K562 (cell line): ENCODE results near the gene ESPL1. TPM values are rescaled to one million over a fixed set of nuclear protein-coding genes. Genes with fewer than 3 reads are reported as not detected.

ENCODE experiments used
- ARNT ChIP-seq, 2 experiments: fragments of 450-650 bp; IDR thresholded peaks; 2 replicates each; pipeline ENCODE4 v1.6.1; 2016; ENCODE audit warnings: mild to moderate bottlenecking in 1 of 2
- DACH1 ChIP-seq: fragments of 450-650 bp; IDR thresholded peaks from 2 replicates; pipeline ENCODE4 v1.6.1; 2018; ENCODE audit not compliant: partially characterized antibody
- FOSL1 ChIP-seq: fragments of 200-800 bp; sonication (Bioruptor generic); conservative IDR thresholded peaks from 2 replicates; pipeline ENCODE4 v1.6.1; 2016; ENCODE audit warnings: missing genetic modification characterization, missing compliant biosample characterization
- IRF2 ChIP-seq: sonication (generic); formaldehyde crosslinking; IDR thresholded peaks from 2 replicates; pipeline ENCODE4 v1.8.1; 2022; ENCODE audit warnings: mild to moderate bottlenecking, missing genetic modification reagents
- MYNN ChIP-seq, 2 experiments: sonication (generic); formaldehyde crosslinking in 1 of 2; IDR thresholded peaks; 2 replicates each; pipeline versions ENCODE4 v1.5.0 to v1.6.1; 2016 to 2020; ENCODE audit warnings: antibody characterized with exemption in 1 of 2, missing genetic modification reagents in 1 of 2
- NFE2 ChIP-seq: IDR thresholded peaks from 2 replicates; pipeline ENCODE4 v1.6.1; 2014; ENCODE audit warnings: antibody characterized with exemption, low read depth
- NR2C2 ChIP-seq, 2 experiments: fragments of 200-800 bp in 1 of 2; sonication (Bioruptor generic) in 1 of 2; sonication (generic) in 1 of 2; formaldehyde crosslinking in 1 of 2; IDR thresholded peaks; 2 replicates each; pipeline versions ENCODE4 v1.6.1 to v1.8.0; 2016 to 2022; ENCODE audit warnings: mild to moderate bottlenecking in 1 of 2, missing compliant biosample characterization in 1 of 2, missing genetic modification characterization in 1 of 2, missing genetic modification reagents in 1 of 2
- PREB ChIP-seq: sonication (generic); formaldehyde crosslinking; IDR thresholded peaks from 2 replicates; pipeline ENCODE4 v1.8.1; 2023; ENCODE audit warnings: mild to moderate bottlenecking, missing genetic modification reagents
- SAP30 ChIP-seq: fragments of 200-600 bp; sonication (generic); IDR thresholded peaks from 2 replicates; pipeline ENCODE4 v1.6.1; 2012; ENCODE audit warnings: borderline replicate concordance, low read depth, mild to moderate bottlenecking, moderate library complexity, low read length, control low read depth, inconsistent platforms; ENCODE audit not compliant: insufficient read depth, poor library complexity, severe bottlenecking
- SIRT6 ChIP-seq: IDR thresholded peaks from one replicate; pipeline ENCODE4 v1.6.1; 2012; ENCODE audit warnings: low read depth, mild to moderate bottlenecking, control low read depth, inconsistent platforms, low read length, moderate library complexity
- TAF1 ChIP-seq: IDR thresholded peaks from 2 replicates; pipeline ENCODE4 v1.6.1; 2011; ENCODE audit warnings: mild to moderate bottlenecking, low read length, moderate library complexity; ENCODE audit not compliant: insufficient read depth, control insufficient read depth, severe bottlenecking; ENCODE audit errors: extremely low read depth
- polyA plus RNA-seq, 8 experiments: library from polyadenylated mRNA; depleted of rRNA in 4 of 8; stranded (reverse) in 5 of 8; unstranded in 3 of 8; fragments of >200 nt; fragmentation: Nextera tagmentation in 2 of 8; fragmentation: Illumina TruSeq in 1 of 8; extraction: Ambion mirVana in 2 of 8; extraction: Trizol in 1 of 8; gene quantifications; 2 replicates each; pipeline versions ENCODE4 v1.2.1 to v1.2.3, GENCODE V29; 2011 to 2014; ENCODE audit warnings: inconsistent platforms in 1 of 8, missing spikeins in 1 of 8
- total RNA-seq, 7 experiments: library from RNA; depleted of rRNA in 6 of 7; stranded (reverse); fragments of >200 nt in 6 of 7; fragmentation: Illumina TruSeq in 2 of 7; extraction: Trizol in 2 of 7; gene quantifications; 2 replicates each; pipeline versions ENCODE4 v1.2.1 to v1.2.3, GENCODE V29; 2011 to 2021; ENCODE audit warnings: low replicate concordance in 1 of 7
- TF ChIP-seq, protein P1 (sequence below): sonication (generic); formaldehyde crosslinking; IDR thresholded peaks from 2 replicates; pipeline ENCODE4 v1.8.0; 2023; ENCODE audit warnings: mild to moderate bottlenecking, missing genetic modification reagents
- TF ChIP-seq, protein P2 (sequence below): sonication (generic); formaldehyde crosslinking; IDR thresholded peaks from 2 replicates; pipeline ENCODE4 v1.8.0; 2022; ENCODE audit warnings: mild to moderate bottlenecking, missing genetic modification reagents, borderline replicate concordance
- TF ChIP-seq, protein P3 (sequence below): sonication (generic); IDR thresholded peaks from 2 replicates; pipeline ENCODE4 v1.6.1; 2016
- TF ChIP-seq, protein P4 (sequence below): fragments of 450-650 bp; IDR thresholded peaks from 2 replicates; pipeline ENCODE4 v1.6.1; 2016; ENCODE audit warnings: antibody characterized with exemption

The ESPL1 gene
- total and polyA plus RNA-seq, 9 of the 15 experiments (the other 6 are each of a cell fraction or from before 2014, with no cell fraction given): 1.2 to 55.0 (median 18.7) TPM

DNA sequence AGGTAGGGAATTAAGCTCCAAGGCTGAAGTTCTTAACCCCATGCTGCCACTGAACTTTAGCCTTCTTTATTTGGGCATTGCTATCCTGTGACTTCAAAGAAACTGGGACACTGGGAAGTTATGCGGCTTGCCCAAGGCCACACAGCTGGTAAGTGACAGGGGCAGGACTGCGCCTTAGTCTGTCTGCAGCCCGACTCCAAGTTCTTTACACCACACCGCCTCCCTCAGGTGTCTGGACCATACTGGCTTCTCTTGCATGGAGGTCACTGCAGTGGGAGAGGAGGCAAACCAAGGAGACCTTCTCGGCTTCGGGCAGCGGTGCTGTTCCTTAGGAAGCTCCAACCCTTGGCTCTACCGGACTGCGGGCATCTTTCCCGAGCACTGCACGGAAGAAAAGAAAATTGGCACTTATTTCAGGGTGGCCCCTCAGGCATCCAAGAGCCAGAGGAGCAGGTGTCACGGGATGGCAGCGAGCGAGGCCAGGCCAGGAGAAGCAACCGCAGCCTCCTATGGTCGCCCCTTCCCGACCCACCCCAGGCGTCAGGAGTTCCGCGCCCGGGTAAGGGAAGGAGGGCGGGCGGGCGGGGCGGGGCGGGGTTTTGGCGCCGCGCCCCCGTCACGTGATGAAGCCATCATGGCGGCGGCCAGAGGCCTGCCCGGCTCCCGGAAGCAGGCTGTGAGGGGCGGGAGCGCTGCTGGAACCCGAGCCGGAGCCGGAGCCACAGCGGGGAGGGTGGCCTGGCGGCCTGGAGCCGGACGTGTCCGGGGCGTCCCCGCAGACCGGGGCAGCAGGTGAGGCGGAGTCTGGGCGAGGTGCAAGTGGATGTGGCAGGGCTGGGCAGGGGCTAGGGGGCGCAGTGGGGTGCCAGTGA, 16.4 kb upstream of the ESPL1 start (continued):
- TF ChIP-seq, protein P1, sequence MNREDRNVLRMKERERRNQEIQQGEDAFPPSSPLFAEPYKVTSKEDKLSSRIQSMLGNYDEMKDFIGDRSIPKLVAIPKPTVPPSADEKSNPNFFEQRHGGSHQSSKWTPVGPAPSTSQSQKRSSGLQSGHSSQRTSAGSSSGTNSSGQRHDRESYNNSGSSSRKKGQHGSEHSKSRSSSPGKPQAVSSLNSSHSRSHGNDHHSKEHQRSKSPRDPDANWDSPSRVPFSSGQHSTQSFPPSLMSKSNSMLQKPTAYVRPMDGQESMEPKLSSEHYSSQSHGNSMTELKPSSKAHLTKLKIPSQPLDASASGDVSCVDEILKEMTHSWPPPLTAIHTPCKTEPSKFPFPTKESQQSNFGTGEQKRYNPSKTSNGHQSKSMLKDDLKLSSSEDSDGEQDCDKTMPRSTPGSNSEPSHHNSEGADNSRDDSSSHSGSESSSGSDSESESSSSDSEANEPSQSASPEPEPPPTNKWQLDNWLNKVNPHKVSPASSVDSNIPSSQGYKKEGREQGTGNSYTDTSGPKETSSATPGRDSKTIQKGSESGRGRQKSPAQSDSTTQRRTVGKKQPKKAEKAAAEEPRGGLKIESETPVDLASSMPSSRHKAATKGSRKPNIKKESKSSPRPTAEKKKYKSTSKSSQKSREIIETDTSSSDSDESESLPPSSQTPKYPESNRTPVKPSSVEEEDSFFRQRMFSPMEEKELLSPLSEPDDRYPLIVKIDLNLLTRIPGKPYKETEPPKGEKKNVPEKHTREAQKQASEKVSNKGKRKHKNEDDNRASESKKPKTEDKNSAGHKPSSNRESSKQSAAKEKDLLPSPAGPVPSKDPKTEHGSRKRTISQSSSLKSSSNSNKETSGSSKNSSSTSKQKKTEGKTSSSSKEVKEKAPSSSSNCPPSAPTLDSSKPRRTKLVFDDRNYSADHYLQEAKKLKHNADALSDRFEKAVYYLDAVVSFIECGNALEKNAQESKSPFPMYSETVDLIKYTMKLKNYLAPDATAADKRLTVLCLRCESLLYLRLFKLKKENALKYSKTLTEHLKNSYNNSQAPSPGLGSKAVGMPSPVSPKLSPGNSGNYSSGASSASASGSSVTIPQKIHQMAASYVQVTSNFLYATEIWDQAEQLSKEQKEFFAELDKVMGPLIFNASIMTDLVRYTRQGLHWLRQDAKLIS (CRISPR knock-in tag): no peak
- TF ChIP-seq TAF1: peak; percentile 68
- TF ChIP-seq, protein P2, sequence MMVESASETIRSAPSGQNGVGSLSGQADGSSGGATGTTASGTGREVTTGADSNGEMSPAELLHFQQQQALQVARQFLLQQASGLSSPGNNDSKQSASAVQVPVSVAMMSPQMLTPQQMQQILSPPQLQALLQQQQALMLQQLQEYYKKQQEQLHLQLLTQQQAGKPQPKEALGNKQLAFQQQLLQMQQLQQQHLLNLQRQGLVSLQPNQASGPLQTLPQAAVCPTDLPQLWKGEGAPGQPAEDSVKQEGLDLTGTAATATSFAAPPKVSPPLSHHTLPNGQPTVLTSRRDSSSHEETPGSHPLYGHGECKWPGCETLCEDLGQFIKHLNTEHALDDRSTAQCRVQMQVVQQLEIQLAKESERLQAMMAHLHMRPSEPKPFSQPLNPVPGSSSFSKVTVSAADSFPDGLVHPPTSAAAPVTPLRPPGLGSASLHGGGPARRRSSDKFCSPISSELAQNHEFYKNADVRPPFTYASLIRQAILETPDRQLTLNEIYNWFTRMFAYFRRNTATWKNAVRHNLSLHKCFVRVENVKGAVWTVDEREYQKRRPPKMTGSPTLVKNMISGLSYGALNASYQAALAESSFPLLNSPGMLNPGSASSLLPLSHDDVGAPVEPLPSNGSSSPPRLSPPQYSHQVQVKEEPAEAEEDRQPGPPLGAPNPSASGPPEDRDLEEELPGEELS: peak; percentile 78; the same call in 1 of the 2 replicates
- TF ChIP-seq FOSL1 (tag): 0 out of 2 replicates have a peak, but pooled peaks have one; percentile 31
- TF ChIP-seq PREB (CRISPR knock-in tag): no peak
- TF ChIP-seq NFE2: no peak
- TF ChIP-seq SIRT6: no peak
- peak; percentile 50 for TF ChIP-seq DACH1
- TF ChIP-seq, protein P3, sequence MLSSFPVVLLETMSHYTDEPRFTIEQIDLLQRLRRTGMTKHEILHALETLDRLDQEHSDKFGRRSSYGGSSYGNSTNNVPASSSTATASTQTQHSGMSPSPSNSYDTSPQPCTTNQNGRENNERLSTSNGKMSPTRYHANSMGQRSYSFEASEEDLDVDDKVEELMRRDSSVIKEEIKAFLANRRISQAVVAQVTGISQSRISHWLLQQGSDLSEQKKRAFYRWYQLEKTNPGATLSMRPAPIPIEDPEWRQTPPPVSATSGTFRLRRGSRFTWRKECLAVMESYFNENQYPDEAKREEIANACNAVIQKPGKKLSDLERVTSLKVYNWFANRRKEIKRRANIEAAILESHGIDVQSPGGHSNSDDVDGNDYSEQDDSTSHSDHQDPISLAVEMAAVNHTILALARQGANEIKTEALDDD: peak; percentile 38; the same call in 1 of the 2 replicates
- TF ChIP-seq ARNT (IDR thresholded peaks at IDR 0.05): 0 out of 4 replicates have a peak, but pooled peaks of 1 of the 2 experiments have one; percentile 15
- TF ChIP-seq IRF2 (CRISPR knock-in tag): no peak
- peak; percentile 41; the same call in 1 of the 2 replicates for TF ChIP-seq MYNN (IDR thresholded peaks at IDR 0.05)
- no peak for TF ChIP-seq MYNN (CRISPR knock-in tag; IDR thresholded peaks at IDR 0.05)
- peak; percentile 89 for TF ChIP-seq SAP30
- no peak for TF ChIP-seq NR2C2 (CRISPR knock-in tag; IDR thresholded peaks at IDR 0.05)
- TF ChIP-seq NR2C2 (tag; IDR thresholded peaks at IDR 0.05): peak; percentile 68; the same call in 1 of the 2 replicates
- TF ChIP-seq, protein P4, sequence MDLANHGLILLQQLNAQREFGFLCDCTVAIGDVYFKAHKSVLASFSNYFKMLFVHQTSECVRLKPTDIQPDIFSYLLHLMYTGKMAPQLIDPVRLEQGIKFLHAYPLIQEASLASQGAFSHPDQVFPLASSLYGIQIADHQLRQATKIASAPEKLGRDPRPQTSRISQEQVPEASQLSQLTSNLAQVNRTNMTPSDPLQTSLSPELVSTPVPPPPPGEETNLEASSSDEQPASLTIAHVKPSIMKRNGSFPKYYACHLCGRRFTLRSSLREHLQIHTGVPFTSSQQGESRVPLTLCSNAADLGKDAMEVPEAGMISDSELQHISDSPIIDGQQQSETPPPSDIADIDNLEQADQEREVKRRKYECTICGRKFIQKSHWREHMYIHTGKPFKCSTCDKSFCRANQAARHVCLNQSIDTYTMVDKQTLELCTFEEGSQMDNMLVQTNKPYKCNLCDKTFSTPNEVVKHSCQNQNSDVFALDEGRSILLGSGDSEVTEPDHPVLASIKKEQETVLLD: 0 out of 2 replicates have a peak, but pooled peaks have one; percentile 70
